HepG2 (cell line): ENCODE measurements around the gene MGMT. TPM values are rescaled to one million over a fixed set of nuclear protein-coding genes. Genes with fewer than 3 reads are reported as not detected.

Experiments used
- ATAC-seq: fragments of 200-7000 bp; cut with Tn5 transposase; 3 replicates; pipeline ENCODE4 v1.9.1; 2020; ENCODE audit warnings: mild to moderate bottlenecking, moderate library complexity
- BruUV-seq: library from RNA; stranded (reverse); fragments of 400-500 nt; replicated peaks from 2 replicates; lab custom pipeline; 2021; lab: Mats Ljungman, UMichigan
- CTCF ChIA-PET: fragments of 300-600 bp; formaldehyde crosslinking; extraction: SDS; loops from one replicate; lab custom pipeline; 2021; ENCODE audit warnings: low total read pairs, inconsistent platforms, low intra/inter-chr PET ratio; lab: Yijun Ruan, JAX
- POLR2A ChIA-PET: fragments of 350-600 bp; sonication (Branson Sonifier 250); formaldehyde crosslinking; loops from one replicate; lab custom pipeline; 2020; ENCODE audit warnings: antibody characterized with exemption, inconsistent platforms; lab: Yijun Ruan, JAX
- DNase-seq: peaks from one replicate; pipeline ENCODE4 v3.0.0-alpha.2; 2015; ENCODE audit warnings: low spot score
- FAIRE-seq: peaks from 3 replicates; lab custom pipeline; 2011; peaks lifted over from hg19 to GRCh38; lab: Jason Lieb, UNC
- H2AFZ ChIP-seq: one replicate; pipeline ENCODE4 v1.6.1; 2011; ENCODE audit warnings: low read length, inconsistent platforms
- H3K27ac ChIP-seq: fragments of 300-600 bp; 3 replicates; pipeline ENCODE4 v1.8.0; 2011; ENCODE audit warnings: mixed run types, mild to moderate bottlenecking, mixed read lengths, low read length, inconsistent platforms; ENCODE audit not compliant: insufficient read depth; ENCODE audit errors: extremely low read length
- H3K27me3 ChIP-seq, 2 experiments: fragments of 200-600 bp in 1 of 2; 2 replicates in 1 of 2; 3 replicates in 1 of 2; pipeline versions ENCODE4 v1.6.0 to v1.8.0; 2011; ENCODE audit warnings: low read length in 2 of 2, mild to moderate bottlenecking in 2 of 2, moderate library complexity in 2 of 2, inconsistent platforms in 1 of 2; ENCODE audit not compliant: insufficient read depth in 2 of 2, control insufficient read depth in 1 of 2
- H3K36me3 ChIP-seq, 2 experiments: fragments of 200-600 bp in 1 of 2; replicated peaks in 1 of 2; 2 replicates in 1 of 2; 3 replicates in 1 of 2; pipeline versions ENCODE4 v1.5.1 to v1.8.0; 2011; ENCODE audit warnings: low read length in 2 of 2, inconsistent platforms in 1 of 2; ENCODE audit not compliant: insufficient read depth in 2 of 2, control insufficient read depth in 1 of 2
- H3K4me1 ChIP-seq: 2 replicates; pipeline ENCODE4 v1.5.1; 2012; ENCODE audit warnings: low read length, inconsistent platforms; ENCODE audit not compliant: insufficient read depth
- H3K4me2 ChIP-seq: 2 replicates; pipeline ENCODE4 v1.6.0; 2011; ENCODE audit warnings: low read depth, low read length, inconsistent platforms
- H3K4me3 ChIP-seq, 3 experiments: fragments of 200-600 bp in 1 of 3; sonication (generic), shearing (Covaris generic) in 1 of 3; replicated peaks in 1 of 3; 2 replicates each; pipeline ENCODE4 v1.5.1; 2011 to 2016; ENCODE audit warnings: low read length in 3 of 3, inconsistent platforms in 2 of 3, low read depth in 2 of 3, mild to moderate bottlenecking in 2 of 3, control low read depth in 1 of 3, mixed read lengths in 1 of 3; ENCODE audit not compliant: insufficient read depth in 1 of 3
- H3K79me2 ChIP-seq: one replicate; pipeline ENCODE4 v1.6.1; 2011; ENCODE audit warnings: low read length, inconsistent platforms; ENCODE audit not compliant: insufficient read depth
- H3K9ac ChIP-seq: 2 replicates; pipeline ENCODE4 v1.6.0; 2011; ENCODE audit warnings: mild to moderate bottlenecking, low read depth, low read length, inconsistent platforms; ENCODE audit not compliant: insufficient read depth
- H3K9me3 ChIP-seq: 2 replicates; pipeline ENCODE4 v1.5.1; 2012; ENCODE audit warnings: mild to moderate bottlenecking, low read length
- H4K20me1 ChIP-seq: 2 replicates; pipeline ENCODE4 v1.6.0; 2011; ENCODE audit warnings: inconsistent platforms, mild to moderate bottlenecking, low read length, moderate library complexity; ENCODE audit not compliant: insufficient read depth
- ATF1 ChIP-seq: IDR thresholded peaks from 2 replicates; pipeline ENCODE4 v1.6.1; 2016; ENCODE audit warnings: mild to moderate bottlenecking, control low read depth
- BRD4 ChIP-seq: sonication (generic); formaldehyde crosslinking; IDR thresholded peaks from 2 replicates; pipeline ENCODE4 v1.4.0; 2020; ENCODE audit warnings: missing genetic modification reagents
- GABPA ChIP-seq, 2 experiments: IDR thresholded peaks; 2 replicates each; pipeline ENCODE4 v1.6.1; 2011 to 2016; ENCODE audit warnings: low read depth in 2 of 2, low read length in 1 of 2, missing biosample characterization in 1 of 2, missing genetic modification characterization in 1 of 2
- GRHL1 ChIP-seq: sonication (generic); formaldehyde crosslinking; conservative IDR thresholded peaks from 2 replicates; pipeline ENCODE4 v1.8.0; 2022; ENCODE audit warnings: missing genetic modification reagents
- HES4 ChIP-seq: sonication (generic); formaldehyde crosslinking; IDR thresholded peaks from 2 replicates; pipeline ENCODE4 v1.9.0; 2021; ENCODE audit warnings: mild to moderate bottlenecking, missing genetic modification reagents, borderline replicate concordance
- IRF1 ChIP-seq: sonication (generic); formaldehyde crosslinking; IDR thresholded peaks from 2 replicates; pipeline ENCODE4 v1.4.0; 2020; ENCODE audit warnings: low read depth, mild to moderate bottlenecking, missing genetic modification reagents
- NFKBIZ ChIP-seq: IDR thresholded peaks from 2 replicates; pipeline ENCODE4 v1.6.1; 2018; ENCODE audit warnings: missing genetic modification reagents, missing compliant biosample characterization
- PCBP1 ChIP-seq: fragments of 200-400 bp; formaldehyde crosslinking; IDR thresholded peaks from 2 replicates; pipeline ENCODE4 v1.6.1; 2017; ENCODE audit warnings: mild to moderate bottlenecking, low read depth, low read length, borderline replicate concordance
- PRPF4 ChIP-seq: fragments of 200-400 bp; formaldehyde crosslinking; IDR thresholded peaks from 2 replicates; pipeline ENCODE4 v1.6.1; 2016; ENCODE audit warnings: low read length, low read depth; ENCODE audit not compliant: poor library complexity, severe bottlenecking
- RAD21 ChIP-seq: fragments of 450-650 bp; formaldehyde crosslinking; IDR thresholded peaks from 2 replicates; pipeline ENCODE4 v1.5.0; 2020; ENCODE audit warnings: mild to moderate bottlenecking
- SNAI1 ChIP-seq: sonication (generic); formaldehyde crosslinking; IDR thresholded peaks from 2 replicates; pipeline ENCODE4 v1.5.0; 2020; ENCODE audit warnings: mild to moderate bottlenecking, missing genetic modification reagents, borderline replicate concordance
- TARDBP ChIP-seq: sonication (generic); formaldehyde crosslinking; IDR thresholded peaks from 2 replicates; pipeline ENCODE4 v1.8.0; 2022; ENCODE audit warnings: mild to moderate bottlenecking, missing genetic modification reagents
- ZNF224 ChIP-seq: sonication (generic); formaldehyde crosslinking; IDR thresholded peaks from 2 replicates; pipeline ENCODE4 v1.5.0; 2020; ENCODE audit warnings: mild to moderate bottlenecking, missing genetic modification reagents
- ZNF562 ChIP-seq: sonication (generic); formaldehyde crosslinking; IDR thresholded peaks from 2 replicates; pipeline ENCODE4 v1.8.0; 2022; ENCODE audit warnings: missing genetic modification reagents, borderline replicate concordance
- ZNF792 ChIP-seq: IDR thresholded peaks from 2 replicates; pipeline ENCODE4 v1.6.1; 2016
- ZNF839 ChIP-seq: sonication (generic); formaldehyde crosslinking; IDR thresholded peaks from 2 replicates; pipeline ENCODE4 v1.4.0; 2020; ENCODE audit warnings: missing genetic modification reagents, mild to moderate bottlenecking, borderline replicate concordance
- WGBS: methylation state at CpG from one replicate; pipeline ENCODE4 v1.1.6; 2017; ENCODE audit warnings: low lambda C conversion rate; 5-methylcytosine and 5-hydroxymethylcytosine counted together
- in situ Hi-C: cut with HindIII; loops from 2 replicates; pipeline ENCODE4 v1.10.0; 2017; ENCODE audit warnings: low pct_unique_long_range_greater_than_20kb; ENCODE audit not compliant: extremely low pct_ligation_motif_present
- intact Hi-C: fragments of 100-400 bp; cut with micrococcal nuclease; formaldehyde crosslinking; loops from one replicate; pipeline ENCODE4 v1.10.0; 2022; ENCODE audit not compliant: unreplicated experiment
- polyA plus RNA-seq, 8 experiments: library from polyadenylated mRNA; depleted of rRNA in 3 of 8; stranded (reverse) in 7 of 8; unstranded in 1 of 8; fragments of >200 nt; fragmentation: Illumina TruSeq in 4 of 8; extraction: Trizol in 4 of 8; gene quantifications; 2 replicates each; pipeline versions ENCODE4 v1.2.1 to v1.2.3, GENCODE V29; 2011 to 2016; ENCODE audit warnings: low read depth in 4 of 8, missing spikeins in 1 of 8, mixed read lengths in 1 of 8; ENCODE audit not compliant: insufficient read depth in 1 of 8
- total RNA-seq, 5 experiments: library from RNA; depleted of rRNA; stranded (reverse); fragments of >200 nt; fragmentation: Illumina TruSeq; extraction: Trizol; gene quantifications; 2 replicates each; pipeline ENCODE4 v1.2.3, GENCODE V29; 2016; ENCODE audit warnings: low read depth in 1 of 5

The MGMT gene
- total and polyA plus RNA-seq, 2 of the 13 experiments (the other 11 are each of a cell fraction or from before 2014, with no cell fraction given): 12.0 to 19.5 TPM

GRCh38 chr10:129725890-129726631, 259.0 kb downstream of the MGMT start:
- POLR2A ChIA-PET: no interaction called here
- no peak overlapping the region for H3K4me2 ChIP-seq

GRCh38 chr10:129727071-129727470, 260.0 kb downstream of the MGMT start:
- Histone ChIP-seq H3K4me1 (no peaks in the 10 kb centered on the region), H3K4me2 (no peak overlapping the region), H3K79me2 (no peaks in the 10 kb centered on the region), H3K4me3 (no peak overlapping the region), H3K27ac (no peak overlapping the region), H3K9me3 (peaks cover 36% of the 10 kb centered on the region; the same call in 1 of the 2 replicates), H3K36me3 (peaks cover 0 to 2% of the 10 kb centered on the region in 2 experiments; a peak in 1 of 5 replicates), H4K20me1 (no peaks in the 10 kb centered on the region), H3K27me3 (no peaks in the 10 kb centered on the region), H2AFZ (no peak overlapping the region), H3K9ac (no peak overlapping the region)
- BruUV-seq: no TSS peak
- DNase-seq (no peak), FAIRE-seq (no peak), ATAC-seq (no peak)
- ChIA-PET CTCF (no interaction called here), POLR2A (no interaction called here)
- intact Hi-C loops (no loop called here), in situ Hi-C loops (no loop called here)
- 62% methylated on average over 4 of the region's 6 CpGs for WGBS
- TF ChIP-seq ZNF792 (CRISPR knock-in tag): no peak
- TF ChIP-seq TARDBP (CRISPR knock-in tag): no peak
- no peak for TF ChIP-seq GRHL1 (CRISPR knock-in tag)
- no peak for TF ChIP-seq ZNF562 (CRISPR knock-in tag)
- no peak for TF ChIP-seq GABPA (IDR thresholded peaks at IDR 0.05; ENCODE audit: low read depth, low read length)
- no peak for TF ChIP-seq GABPA (CRISPR knock-in tag; IDR thresholded peaks at IDR 0.05; ENCODE audit: low read depth)
- no peak for TF ChIP-seq ZNF839 (CRISPR knock-in tag)
- no peak for TF ChIP-seq SNAI1 (CRISPR knock-in tag)
- no peak for TF ChIP-seq BRD4
- no peak for TF ChIP-seq RAD21
- TF ChIP-seq PCBP1: no peak

More at GRCh38 chr10:129725890-129726631, 259.0 kb downstream of the MGMT start:
- DNase-seq (no peak), FAIRE-seq (no peak), ATAC-seq (no peak)
- Histone ChIP-seq H3K9me3 (peaks cover 37% of the 10 kb centered on the region; the same call in 1 of the 2 replicates), H3K36me3 (peaks cover 0 to 2% of the 10 kb centered on the region in 2 experiments; a peak in 1 of 5 replicates), H2AFZ (no peak overlapping the region), H4K20me1 (no peaks in the 10 kb centered on the region), H3K9ac (no peak overlapping the region), H3K27ac (no peak overlapping the region), H3K79me2 (no peaks in the 10 kb centered on the region), H3K27me3 (no peaks in the 10 kb centered on the region), H3K4me1 (no peaks in the 10 kb centered on the region), H3K4me3 (no peak overlapping the region)
- 79% methylated on average over 10 of the region's 10 CpGs for WGBS
- no peak for TF ChIP-seq HES4 (CRISPR knock-in tag)
- TF ChIP-seq ATF1 (CRISPR knock-in tag): no peak
- no peak for TF ChIP-seq PRPF4
- no peak for TF ChIP-seq IRF1 (CRISPR knock-in tag)
- TF ChIP-seq NFKBIZ (CRISPR knock-in tag): no peak
- no peak for TF ChIP-seq ZNF224 (CRISPR knock-in tag)
- in situ Hi-C loops (no loop called here), intact Hi-C loops (no loop called here)
- no TSS peak for BruUV-seq
- CTCF ChIA-PET: no interaction called here
